Mesendoderm (in vitro differentiated cells): ENCODE data around the gene EXO5.

Experiments used
- DNase-seq: peaks from one replicate; pipeline ENCODE4 v3.0.0; 2013
- H2AK5ac ChIP-seq: 2 replicates; pipeline ENCODE4 v1.6.1; 2013; ENCODE audit warnings: low read length, inconsistent platforms
- H2BK120ac ChIP-seq: 2 replicates; pipeline ENCODE4 v1.6.1; 2013; ENCODE audit warnings: low read depth, mild to moderate bottlenecking, low read length, moderate library complexity, mixed read lengths
- H2BK15ac ChIP-seq: replicated peaks from 2 replicates; pipeline ENCODE4 v1.6.1; 2013; ENCODE audit warnings: low read depth, mild to moderate bottlenecking, moderate library complexity
- H2BK5ac ChIP-seq: 2 replicates; pipeline ENCODE4 v1.6.1; 2013; ENCODE audit warnings: low read length, inconsistent platforms
- H3K18ac ChIP-seq: 2 replicates; pipeline ENCODE4 v1.6.1; 2013; ENCODE audit warnings: mild to moderate bottlenecking, low read length, mixed read lengths
- H3K23ac ChIP-seq: one replicate; pipeline ENCODE4 v1.6.1; 2013; ENCODE audit warnings: low read length
- H3K27ac ChIP-seq: 2 replicates; pipeline ENCODE4 v1.5.1; 2013; ENCODE audit warnings: low read depth, mild to moderate bottlenecking, inconsistent platforms, low read length, moderate library complexity
- H3K27me3 ChIP-seq: 2 replicates; pipeline ENCODE4 v1.6.1; 2013; ENCODE audit warnings: low read length, control low read depth, mild to moderate bottlenecking, inconsistent platforms; ENCODE audit not compliant: insufficient read depth, poor library complexity
- H3K36me3 ChIP-seq: 2 replicates; pipeline ENCODE4 v1.6.1; 2013; ENCODE audit warnings: low read length, inconsistent platforms; ENCODE audit not compliant: control insufficient read depth, insufficient read depth
- H3K4ac ChIP-seq: one replicate; pipeline ENCODE4 v1.6.1; 2013; ENCODE audit warnings: low read depth, mild to moderate bottlenecking, low read length, moderate library complexity
- H3K4me1 ChIP-seq: 2 replicates; pipeline ENCODE4 v1.6.1; 2013; ENCODE audit warnings: low read depth, low read length, inconsistent platforms; ENCODE audit not compliant: control insufficient read depth
- H3K4me2 ChIP-seq: 2 replicates; pipeline ENCODE4 v1.6.1; 2013; ENCODE audit warnings: low read length
- H3K4me3 ChIP-seq: 2 replicates; pipeline ENCODE4 v1.5.1; 2013; ENCODE audit warnings: mild to moderate bottlenecking, low read length
- H3K56ac ChIP-seq: one replicate; pipeline ENCODE4 v1.6.1; 2013; ENCODE audit warnings: low read length
- H3K79me1 ChIP-seq: 2 replicates; pipeline ENCODE4 v1.6.1; 2013; ENCODE audit warnings: low read length, inconsistent platforms
- H3K79me2 ChIP-seq: 2 replicates; pipeline ENCODE4 v1.6.1; 2013; ENCODE audit warnings: mild to moderate bottlenecking, low read length; ENCODE audit not compliant: control insufficient read depth, insufficient read depth
- H3K9ac ChIP-seq: 2 replicates; pipeline ENCODE4 v1.6.1; 2013; ENCODE audit warnings: low read length, inconsistent platforms
- H4K5ac ChIP-seq: one replicate; pipeline ENCODE4 v1.6.1; 2013; ENCODE audit warnings: low read length
- H4K8ac ChIP-seq: one replicate; pipeline ENCODE4 v1.6.1; 2013; ENCODE audit warnings: low read depth, mild to moderate bottlenecking, control low read depth, low read length, moderate library complexity
- WGBS: extraction: QIAGEN DNeasy Blood & Tissue Kit; methylation state at CpG from one replicate; pipeline ENCODE4 v1.1.7; 2013; ENCODE audit warnings: low lambda C conversion rate, missing lambda C conversion rate; ENCODE audit not compliant: insufficient coverage; ENCODE audit errors: extremely low coverage; 5-methylcytosine and 5-hydroxymethylcytosine counted together

Gene EXO5

GRCh38 chr1:40519517-40519916 is 10.9 kb downstream of the EXO5 start:
- H3K36me3 ChIP-seq, result peaks cover 2% of the 10 kb centered on the region
- H3K79me2 ChIP-seq, result no peaks in the 10 kb centered on the region
- no peak overlapping the region for H2BK15ac ChIP-seq
- no peak overlapping the region for H3K4me2 ChIP-seq
- no peak overlapping the region for H3K56ac ChIP-seq
- H3K79me1 ChIP-seq, result no peaks in the 10 kb centered on the region
- DNase-seq, result no peak
- no peak overlapping the region for H2BK5ac ChIP-seq
- H4K5ac ChIP-seq, result no peak overlapping the region
- H3K4me3 ChIP-seq, result no peak overlapping the region
- no peak overlapping the region for H2BK120ac ChIP-seq
- no peaks in the 10 kb centered on the region for H3K27me3 ChIP-seq
- H2AK5ac ChIP-seq, result no peak overlapping the region
- no CpG with 5 or more reads among the region's 2 CpGs for WGBS
- no peak overlapping the region for H3K18ac ChIP-seq
- H3K27ac ChIP-seq, result no peak overlapping the region
- no peak overlapping the region for H4K8ac ChIP-seq
- H3K4ac ChIP-seq, result no peak overlapping the region
- H3K9ac ChIP-seq, result no peak overlapping the region
- H3K23ac ChIP-seq, result no peak overlapping the region
- no peaks in the 10 kb centered on the region for H3K4me1 ChIP-seq

DNA sequence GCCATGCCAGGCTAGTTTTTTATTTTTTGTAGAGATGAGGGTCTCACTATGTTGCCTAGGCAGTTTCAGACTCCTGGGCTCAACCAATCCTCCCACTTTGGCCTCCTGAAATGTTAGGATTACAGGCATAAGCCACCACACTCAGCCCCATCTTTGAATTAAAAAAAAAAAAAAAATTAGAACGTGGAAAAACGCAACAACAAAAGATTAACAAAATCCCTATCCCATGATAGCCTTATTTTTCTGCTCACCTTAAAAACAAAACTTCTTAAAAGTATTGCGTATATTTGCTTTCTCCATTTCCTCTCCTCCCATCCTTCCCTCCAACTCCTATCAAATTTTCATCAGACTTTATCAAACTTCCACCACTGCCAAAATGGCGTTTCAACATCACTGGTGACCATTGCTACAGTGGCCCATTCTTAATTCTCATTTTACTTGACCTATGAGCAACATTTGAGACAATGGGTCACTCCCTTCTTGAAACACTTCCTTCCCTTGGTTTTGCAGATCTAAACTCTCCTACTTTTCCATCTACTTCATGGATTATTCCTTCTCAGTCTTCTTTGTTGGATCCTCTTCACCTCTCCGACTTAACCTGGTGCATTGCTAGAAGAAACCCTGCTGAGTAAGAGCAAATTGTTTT is 22.3 kb downstream of the EXO5 start:
- H3K27me3 ChIP-seq, result no peaks in the 10 kb centered on the region
- no peak overlapping the region for H3K27ac ChIP-seq
- no peaks in the 10 kb centered on the region for H3K4me1 ChIP-seq
- H3K79me2 ChIP-seq, result no peaks in the 10 kb centered on the region
- no peak for DNase-seq
- H2BK120ac ChIP-seq, result no peak overlapping the region
- H3K9ac ChIP-seq, result peak overlapping the region; percentile 77
- no peak overlapping the region for H3K4ac ChIP-seq
- peak overlapping the region; percentile 60 for H3K18ac ChIP-seq
- H2AK5ac ChIP-seq, result no peak overlapping the region
- peak overlapping the region; percentile 54 for H3K4me3 ChIP-seq
- peak overlapping the region; percentile 61 for H3K4me2 ChIP-seq
- H2BK15ac ChIP-seq, result no peak overlapping the region
- H3K56ac ChIP-seq, result peak overlapping the region; percentile 66
- peak overlapping the region; percentile 90 for H4K5ac ChIP-seq
- H3K23ac ChIP-seq, result no peak overlapping the region
- no peak overlapping the region for H2BK5ac ChIP-seq
- no peaks in the 10 kb centered on the region for H3K36me3 ChIP-seq
- H4K8ac ChIP-seq, result peak overlapping the region; percentile 81
- no peaks in the 10 kb centered on the region for H3K79me1 ChIP-seq
- 100% methylated on average over 1 of the region's 5 CpGs for WGBS

DNA sequence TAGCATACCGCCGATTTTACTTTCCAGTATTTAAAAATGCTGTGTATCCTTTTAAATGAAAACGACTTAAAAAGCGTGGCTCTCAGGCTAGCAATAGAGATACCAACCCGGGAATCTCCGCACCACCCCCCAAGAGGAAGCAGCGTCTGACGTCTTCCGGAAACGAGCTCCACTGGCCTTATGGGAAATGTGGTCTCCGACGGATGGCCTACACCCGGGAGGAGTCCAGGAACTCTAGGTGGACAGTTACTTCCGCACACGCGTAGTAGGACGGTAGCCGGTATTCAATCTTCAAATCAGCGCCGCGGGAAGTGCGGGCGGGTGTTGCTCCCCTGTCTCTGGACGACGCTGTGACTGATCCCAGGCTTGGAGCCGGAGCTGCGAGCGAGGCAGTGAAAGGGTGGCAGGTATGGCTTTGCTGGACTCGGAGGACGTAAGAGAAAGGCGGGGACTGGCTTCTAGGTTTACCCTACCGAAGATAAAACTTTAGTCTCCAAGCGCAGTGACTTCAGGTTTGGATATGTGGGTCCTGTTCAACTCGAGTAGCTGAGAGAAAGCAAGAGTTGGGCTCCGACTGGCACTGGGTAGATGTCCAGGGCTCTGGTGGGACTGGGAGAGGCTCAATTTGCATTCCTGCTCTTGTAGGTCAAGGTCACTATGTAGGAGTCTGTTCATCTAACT is 23.0 kb downstream of the EXO5 start, which contains the start of gene ZNF684:
Gene ZNF684 (plus strand): TSS at position 257 of the 681 bp plus-strand sequence. CDS start 1,530 bp downstream, outside the sequence.
- Histone ChIP-seq H3K18ac (peak within 1 kb of the TSS; percentile 60), H2BK15ac (no peak within 1 kb of the TSS), H3K79me1 (no peaks in the 10 kb centered on the region), H2BK5ac (no peak within 1 kb of the TSS), H3K23ac (no peak within 1 kb of the TSS), H4K5ac (peak within 1 kb of the TSS; percentile 90), H4K8ac (peak within 1 kb of the TSS; percentile 81), H3K4me1 (no peaks in the 10 kb centered on the region), H3K27ac (no peak within 1 kb of the TSS), H2AK5ac (no peak within 1 kb of the TSS), H3K79me2 (no peaks in the 10 kb centered on the region), H3K36me3 (no peaks in the 10 kb centered on the region), H3K27me3 (no peaks in the 10 kb centered on the region), H3K4ac (peak within 1 kb of the TSS; percentile 22), H3K56ac (peak within 1 kb of the TSS; percentile 90), H2BK120ac (no peak within 1 kb of the TSS), H3K4me2 (peak within 1 kb of the TSS; percentile 61), H3K9ac (peak within 1 kb of the TSS; percentile 80), H3K4me3 (peak within 1 kb of the TSS; percentile 58)
- no CpG with 5 or more reads among the region's 35 CpGs for WGBS
- peak; percentile 97 for DNase-seq

DNA sequence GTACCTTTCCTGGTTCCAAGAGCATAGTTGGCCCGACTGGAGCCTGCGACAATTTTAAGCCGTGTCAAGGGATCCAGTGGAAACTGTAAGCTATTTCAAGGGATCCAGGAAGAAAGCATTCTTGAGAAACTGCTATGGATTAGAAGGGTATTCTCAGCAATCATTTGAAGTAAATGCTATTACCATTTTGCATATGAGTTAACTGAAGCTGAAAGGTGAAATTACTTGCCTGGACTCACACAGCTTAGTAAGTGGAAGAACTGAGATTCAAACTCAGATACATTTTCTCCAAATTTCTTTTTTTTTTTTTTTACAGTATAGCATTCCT is 23.5 kb downstream of the EXO5 start:
- WGBS, result no CpG with 5 or more reads among the region's 3 CpGs
- Histone ChIP-seq H2BK120ac (no peak overlapping the region), H4K5ac (no peak overlapping the region), H3K23ac (no peak overlapping the region), H2BK5ac (no peak overlapping the region), H3K4me1 (no peaks in the 10 kb centered on the region), H4K8ac (no peak overlapping the region), H3K27ac (no peak overlapping the region), H3K9ac (peak overlapping the region; percentile 80), H3K27me3 (no peaks in the 10 kb centered on the region), H2BK15ac (no peak overlapping the region), H3K18ac (no peak overlapping the region), H3K79me1 (no peaks in the 10 kb centered on the region), H3K4me3 (peak overlapping the region; percentile 58), H3K36me3 (no peaks in the 10 kb centered on the region), H3K4ac (peak overlapping the region; percentile 22), H3K79me2 (no peaks in the 10 kb centered on the region), H3K56ac (peak overlapping the region; percentile 90), H2AK5ac (no peak overlapping the region), H3K4me2 (peak overlapping the region; percentile 42)
- no peak for DNase-seq

DNA sequence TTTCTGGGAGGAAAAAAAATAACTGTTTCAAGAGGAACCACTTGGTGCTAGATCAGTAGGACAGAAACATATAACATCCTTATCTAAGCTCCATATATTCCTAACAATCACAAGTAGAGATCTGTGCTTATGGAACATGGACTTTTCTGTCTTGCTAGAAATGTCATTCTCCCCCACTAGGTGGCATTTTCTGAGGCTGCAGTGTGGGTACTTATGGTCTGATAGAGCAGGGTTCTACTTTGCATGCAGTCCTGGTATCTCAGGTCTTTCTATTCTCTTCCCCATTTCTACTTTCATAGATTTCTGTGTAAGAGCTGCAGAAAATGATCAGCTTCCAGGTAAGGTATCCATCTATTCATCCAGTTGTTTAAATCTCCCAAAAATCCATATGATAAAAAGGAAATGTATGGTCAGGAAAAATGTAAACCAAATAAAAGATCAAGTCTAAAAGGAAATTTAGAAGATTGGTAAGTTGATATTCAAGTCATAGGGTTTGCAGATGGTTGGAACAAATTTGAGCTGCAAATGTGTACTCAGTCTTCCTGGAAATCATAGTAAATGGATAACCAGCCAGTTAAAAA is 24.4 kb downstream of the EXO5 start:
- Histone ChIP-seq H3K79me1 (no peaks in the 10 kb centered on the region), H3K4me3 (no peak overlapping the region), H3K9ac (no peak overlapping the region), H3K4me1 (no peaks in the 10 kb centered on the region), H2BK5ac (no peak overlapping the region), H4K5ac (no peak overlapping the region), H3K79me2 (no peaks in the 10 kb centered on the region), H3K56ac (no peak overlapping the region), H3K23ac (no peak overlapping the region), H2BK120ac (no peak overlapping the region), H2BK15ac (no peak overlapping the region), H3K4ac (no peak overlapping the region), H3K36me3 (no peaks in the 10 kb centered on the region), H3K18ac (no peak overlapping the region), H3K27me3 (no peaks in the 10 kb centered on the region), H4K8ac (no peak overlapping the region), H3K4me2 (no peak overlapping the region), H2AK5ac (no peak overlapping the region), H3K27ac (no peak overlapping the region)
- peak; percentile 73 for DNase-seq
